RWPE1 (cell line): ENCODE measurements around the gene NR3C2.

Experiments used
- CTCF ChIA-PET: fragments of 350-600 bp; sonication (Branson Sonifier 250); formaldehyde crosslinking; extraction: SDS; loops from one replicate; lab custom pipeline; 2021; lab: Yijun Ruan, JAX
- POLR2A ChIA-PET: fragments of 400-600 bp; formaldehyde crosslinking; extraction: SDS; loops from one replicate; lab custom pipeline; 2020; ENCODE audit warnings: antibody characterized with exemption; ENCODE audit not compliant: low non-redundant PET; lab: Yijun Ruan, JAX
- DNase-seq: peaks from one replicate; pipeline ENCODE4 v3.0.0; 2012; ENCODE audit warnings: low spot score
- H3K27ac ChIP-seq: fragments of 450-650 bp; 2 replicates; pipeline ENCODE4 v1.5.1; 2017
- TF ChIP-seq, protein P1 (sequence below): fragments of 450-650 bp; conservative IDR thresholded peaks from 2 replicates; pipeline ENCODE4 v1.5.1; 2017; ENCODE audit warnings: low read depth, mild to moderate bottlenecking

The NR3C2 gene

DNA sequence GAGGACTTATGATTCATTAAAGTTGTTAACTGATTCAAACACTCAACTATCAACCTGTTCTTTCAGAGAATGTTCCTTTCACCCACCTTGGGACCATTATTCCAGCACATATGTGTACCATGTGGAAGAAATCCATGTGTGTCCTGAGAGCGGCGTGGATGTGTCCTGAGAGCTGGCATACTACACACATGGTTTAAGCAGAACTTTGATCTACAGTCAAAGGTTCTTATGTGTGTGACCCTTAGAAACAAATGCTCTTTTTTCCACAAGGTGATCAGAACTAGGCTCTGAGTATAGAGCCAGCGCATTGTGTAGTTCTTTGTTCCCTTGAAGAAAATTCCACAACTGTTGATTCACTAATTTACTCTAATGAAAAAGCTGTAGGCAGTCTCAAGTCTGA lies 332.0 kb downstream of the NR3C2 start:
- POLR2A ChIA-PET = no interaction called here
- DNase-seq = no peak
- TF ChIP-seq, protein P1, sequence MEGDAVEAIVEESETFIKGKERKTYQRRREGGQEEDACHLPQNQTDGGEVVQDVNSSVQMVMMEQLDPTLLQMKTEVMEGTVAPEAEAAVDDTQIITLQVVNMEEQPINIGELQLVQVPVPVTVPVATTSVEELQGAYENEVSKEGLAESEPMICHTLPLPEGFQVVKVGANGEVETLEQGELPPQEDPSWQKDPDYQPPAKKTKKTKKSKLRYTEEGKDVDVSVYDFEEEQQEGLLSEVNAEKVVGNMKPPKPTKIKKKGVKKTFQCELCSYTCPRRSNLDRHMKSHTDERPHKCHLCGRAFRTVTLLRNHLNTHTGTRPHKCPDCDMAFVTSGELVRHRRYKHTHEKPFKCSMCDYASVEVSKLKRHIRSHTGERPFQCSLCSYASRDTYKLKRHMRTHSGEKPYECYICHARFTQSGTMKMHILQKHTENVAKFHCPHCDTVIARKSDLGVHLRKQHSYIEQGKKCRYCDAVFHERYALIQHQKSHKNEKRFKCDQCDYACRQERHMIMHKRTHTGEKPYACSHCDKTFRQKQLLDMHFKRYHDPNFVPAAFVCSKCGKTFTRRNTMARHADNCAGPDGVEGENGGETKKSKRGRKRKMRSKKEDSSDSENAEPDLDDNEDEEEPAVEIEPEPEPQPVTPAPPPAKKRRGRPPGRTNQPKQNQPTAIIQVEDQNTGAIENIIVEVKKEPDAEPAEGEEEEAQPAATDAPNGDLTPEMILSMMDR = no peak
- no peak overlapping the region for H3K27ac ChIP-seq
- CTCF ChIA-PET = no interaction called here

DNA sequence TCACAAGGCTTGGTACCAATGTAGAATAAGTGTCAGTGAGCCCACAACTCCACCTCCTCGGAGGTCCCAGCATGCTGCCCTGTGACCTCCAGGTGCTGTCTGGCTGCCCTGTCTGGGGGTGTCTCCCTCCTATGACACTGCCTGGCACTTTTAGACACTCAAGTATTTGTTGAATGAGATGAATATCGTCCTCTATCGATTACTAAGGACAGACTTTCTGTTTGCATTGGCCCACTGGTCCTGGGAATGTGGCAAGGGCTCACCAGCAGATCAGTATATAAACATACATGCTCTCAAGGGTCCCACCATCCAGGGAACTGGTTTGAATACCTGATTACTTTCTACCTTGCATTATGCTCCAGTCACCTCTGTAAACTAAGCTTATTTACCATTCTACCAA lies 333.0 kb downstream of the NR3C2 start:
- TF ChIP-seq, protein P1 = no peak
- CTCF ChIA-PET = interaction anchor here (0.6 kb wide), 1 partner anchor 11 kb away, joined by 3 read pairs; no protein-coding TSS in a partner anchor
- no peak for DNase-seq
- POLR2A ChIA-PET = no interaction called here
- H3K27ac ChIP-seq = no peak overlapping the region

GRCh38 chr4:148108766-148109165 lies 333.4 kb downstream of the NR3C2 start:
- no peak for DNase-seq
- TF ChIP-seq, protein P1 = no peak
- POLR2A ChIA-PET = no interaction called here
- CTCF ChIA-PET = interaction anchor here (0.6 kb wide), 1 partner anchor 516 kb away, joined by 3 read pairs; no protein-coding TSS in a partner anchor
- no peak overlapping the region for H3K27ac ChIP-seq

- TF ChIP-seq, protein P1 = no peak
- ChIA-PET CTCF (no interaction called here), POLR2A (no interaction called here)
- H3K27ac ChIP-seq = no peak overlapping the region
- DNase-seq = no peak
Observed at GRCh38 chr4:148103597-148104355, 338.4 kb downstream of the NR3C2 start.

GRCh38 chr4:148101790-148102189 lies 340.4 kb downstream of the NR3C2 start:
- H3K27ac ChIP-seq = no peak overlapping the region
- POLR2A ChIA-PET = no interaction called here
- DNase-seq = no peak
- TF ChIP-seq, protein P1 = no peak
- CTCF ChIA-PET = interaction anchor here (0.6 kb wide), 1 partner anchor 335 kb away, joined by 3 read pairs; no protein-coding TSS in a partner anchor

DNA sequence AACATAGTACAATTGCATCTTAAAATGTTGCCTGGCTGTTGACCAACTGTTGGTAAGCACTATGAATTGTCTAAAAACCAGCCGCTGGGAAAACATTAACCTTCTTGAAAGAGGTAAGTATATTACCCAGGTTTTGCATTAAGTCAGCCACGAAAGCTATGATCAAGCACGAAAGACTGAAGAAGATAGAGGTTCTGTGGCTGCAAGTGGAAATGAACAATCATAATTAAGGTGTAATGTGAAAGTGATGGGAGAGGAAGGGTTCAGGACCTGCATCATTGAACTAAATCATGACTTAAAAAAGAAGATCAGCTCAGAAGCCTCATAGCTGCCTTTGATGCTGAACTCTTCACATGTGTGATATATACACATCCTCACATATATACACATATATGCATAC lies 341.0 kb downstream of the NR3C2 start:
- POLR2A ChIA-PET = no interaction called here

More for the DNA sequence above, 341.0 kb downstream of the NR3C2 start:
- TF ChIP-seq, protein P1 = no peak
- CTCF ChIA-PET = interaction anchor here (0.6 kb wide), 1 partner anchor 336 kb away, joined by 3 read pairs; no protein-coding TSS in a partner anchor
- no peak overlapping the region for H3K27ac ChIP-seq
- DNase-seq = no peak
